Lung (tissue), 12 donors: ENCODE results near the gene LRRC8D. TPM values are rescaled to one million over a fixed set of nuclear protein-coding genes. Genes with fewer than 3 reads are reported as not detected.

ENCODE experiments used
- ATAC-seq: fragments of 200-7000 bp; cut with Tn5 transposase; one replicate; pipeline ENCODE4 v1.9.1; 2020; ENCODE audit warnings: moderate number of reproducible peaks; ENCODE audit not compliant: insufficient read depth, low FRiP score
- DNase-seq, 3 donors: peaks; one replicate each; pipeline ENCODE4 v3.0.0-alpha.2; 2013 to 2017
- H3K27ac ChIP-seq, 2 donors: one replicate each; pipeline ENCODE4 v1.5.1; 2013; ENCODE audit warnings: mild to moderate bottlenecking in 2 of 2, moderate library complexity in 2 of 2, control low read depth in 1 of 2, inconsistent platforms in 1 of 2, low read depth in 1 of 2, low read length in 1 of 2
- H3K27me3 ChIP-seq, 3 donors: one replicate each; pipeline ENCODE4 v1.5.1; 2013; ENCODE audit warnings: low read length in 2 of 3; ENCODE audit not compliant: control insufficient read depth in 3 of 3, insufficient read depth in 3 of 3
- H3K36me3 ChIP-seq, 4 donors: one replicate each; pipeline ENCODE4 v1.5.1; 2013; ENCODE audit warnings: low read length in 4 of 4, mild to moderate bottlenecking in 1 of 4, moderate library complexity in 1 of 4; ENCODE audit not compliant: control insufficient read depth in 4 of 4, insufficient read depth in 4 of 4
- H3K4me1 ChIP-seq, 5 donors: one replicate each; pipeline ENCODE4 v1.5.1; 2013; ENCODE audit warnings: low read length in 5 of 5, mild to moderate bottlenecking in 2 of 5, moderate library complexity in 1 of 5; ENCODE audit not compliant: control insufficient read depth in 5 of 5, insufficient read depth in 5 of 5
- H3K4me3 ChIP-seq: one replicate; pipeline ENCODE4 v1.5.1; 2013; ENCODE audit warnings: mild to moderate bottlenecking, control low read depth, moderate library complexity
- H3K9ac ChIP-seq, 2 donors: one replicate each; pipeline ENCODE4 v1.5.1; 2013; ENCODE audit warnings: low read length in 2 of 2, control low read depth in 1 of 2; ENCODE audit not compliant: insufficient read depth in 1 of 2
- H3K9me3 ChIP-seq, 4 donors: one replicate each; pipeline ENCODE4 v1.5.1; 2013; ENCODE audit warnings: low read length in 3 of 4, mild to moderate bottlenecking in 1 of 4, moderate library complexity in 1 of 4; ENCODE audit not compliant: control insufficient read depth in 4 of 4, insufficient read depth in 3 of 4
- CTCF ChIP-seq: IDR thresholded peaks from 2 replicates; pipeline ENCODE4 v1.5.1; 2012; ENCODE audit warnings: mild to moderate bottlenecking; ENCODE audit errors: control extremely low read depth, extremely low read depth
- WGBS, 2 donors: extraction: QIAGEN DNeasy Blood & Tissue Kit; methylation state at CpG; one replicate each; pipeline ENCODE4 v1.1.7; 2013; 5-methylcytosine and 5-hydroxymethylcytosine counted together
- polyA plus RNA-seq, 2 donors: library from polyadenylated mRNA; stranded (reverse); fragments of 200-250 nt; gene quantifications; one replicate each; pipeline ENCODE4 v1.2.1, GENCODE V29; 2013
- total RNA-seq, 2 donors: library from RNA; depleted of rRNA in 1 of 2; stranded (reverse); fragments of >200 nt in 1 of 2; gene quantifications; one replicate each; pipeline ENCODE4 v1.2.1, GENCODE V29; 2014 to 2021
- donor health status: control.
- donor health status: control.
- donor health status: Bipolar disorder and iron deficiency.
- donor health status: healthy.
- donor health status: DM: yes; HTN: yes; CAD: no.

The LRRC8D gene
- total and polyA plus RNA-seq, 4 donors, result 5.1 to 24.2 (median 11.3) TPM

- no peak for TF ChIP-seq CTCF
- peaks cover 0 to 2% (median 0%) of the 10 kb centered on the region in 4 donors for H3K9me3 ChIP-seq
- H3K27me3 ChIP-seq, result no peaks in the 10 kb centered on the region
- no peak overlapping the region for H3K9ac ChIP-seq
- H3K4me1 ChIP-seq, result peaks cover 0 to 22% (median 0%) of the 10 kb centered on the region in 5 donors
- ATAC-seq (no peak), DNase-seq (no peak)
- H3K4me3 ChIP-seq, result no peak overlapping the region
- 92 to 93% methylated on average over 4 of the region's 4 CpGs for WGBS, 2 donors
- H3K27ac ChIP-seq, result no peak overlapping the region
- H3K36me3 ChIP-seq, result peaks cover 3 to 26% (median 8%) of the 10 kb centered on the region in 4 donors
Measured at GRCh38 chr1:89935235-89935634, 114.4 kb downstream of the LRRC8D start.

GRCh38 chr1:89936694-89937093 is 115.9 kb downstream of the LRRC8D start:
- WGBS, 2 donors, result 94 to 100% methylated on average over 1 of the region's 1 CpG
- H3K4me1 ChIP-seq, result peaks cover 0 to 22% (median 0%) of the 10 kb centered on the region in 5 donors

GRCh38 chr1:89938171-89939055 is 117.6 kb downstream of the LRRC8D start:
- ATAC-seq, result no peak
- Histone ChIP-seq H3K27ac (no peak overlapping the region), H3K9ac (no peak overlapping the region), H3K9me3 (no peaks in the 10 kb centered on the region), H3K27me3 (no peaks in the 10 kb centered on the region), H3K36me3 (peaks cover 2 to 21% (median 5%) of the 10 kb centered on the region in 4 donors), H3K4me3 (no peak overlapping the region), H3K4me1 (peaks cover 0 to 22% (median 12%) of the 10 kb centered on the region in 5 donors)
- DNase-seq, result peak in 2 of 3 donors; percentile 20 to 26
- WGBS, 2 donors, result 83 to 88% methylated on average over 7 of the region's 7 CpGs
- TF ChIP-seq CTCF, result no peak

More at GRCh38 chr1:89936694-89937093, 115.9 kb downstream of the LRRC8D start:
- Histone ChIP-seq H3K27ac (no peak overlapping the region), H3K4me3 (no peak overlapping the region), H3K9me3 (peaks cover 0 to 2% (median 0%) of the 10 kb centered on the region in 4 donors), H3K9ac (no peak overlapping the region), H3K36me3 (peaks cover 3 to 26% (median 8%) of the 10 kb centered on the region in 4 donors), H3K27me3 (no peaks in the 10 kb centered on the region)
- no peak for ATAC-seq
- no peak for TF ChIP-seq CTCF
- no peak for DNase-seq
